Liver (tissue), 9 donors: ENCODE data around the gene ALX4. TPM values are rescaled to one million over a fixed set of nuclear protein-coding genes. Genes with fewer than 3 reads are reported as not detected.

ENCODE experiments used
- DNase-seq: peaks from one replicate; pipeline ENCODE4 v3.0.0-alpha.2; 2017; ENCODE audit warnings: low spot score
- H3K27ac ChIP-seq, 2 donors: one replicate each; pipeline ENCODE4 v1.7.0; 2013; ENCODE audit warnings: inconsistent platforms in 2 of 2, low read length in 2 of 2, control low read depth in 1 of 2, low read depth in 1 of 2, mild to moderate bottlenecking in 1 of 2
- H3K27me3 ChIP-seq, 4 donors: one replicate each; pipeline versions ENCODE4 v1.6.1 to v1.7.0; 2013; ENCODE audit warnings: low read length in 3 of 4, inconsistent platforms in 1 of 4, mild to moderate bottlenecking in 1 of 4, moderate library complexity in 1 of 4; ENCODE audit not compliant: control insufficient read depth in 4 of 4, insufficient read depth in 4 of 4
- H3K36me3 ChIP-seq, 4 donors: one replicate each; pipeline versions ENCODE4 v1.6.1 to v1.7.0; 2013; ENCODE audit warnings: low read length in 3 of 4, mild to moderate bottlenecking in 3 of 4, low read depth in 1 of 4, moderate library complexity in 1 of 4; ENCODE audit not compliant: control insufficient read depth in 4 of 4, insufficient read depth in 3 of 4
- H3K4me1 ChIP-seq, 4 donors: one replicate each; pipeline versions ENCODE4 v1.6.1 to v1.7.0; 2013; ENCODE audit warnings: low read length in 3 of 4, mild to moderate bottlenecking in 3 of 4, moderate library complexity in 1 of 4; ENCODE audit not compliant: control insufficient read depth in 4 of 4, insufficient read depth in 4 of 4
- H3K4me3 ChIP-seq, 3 donors: one replicate each; pipeline versions ENCODE4 v1.6.1 to v1.7.0; 2013; ENCODE audit warnings: low read length in 3 of 3, control low read depth in 1 of 3, low read depth in 1 of 3, mild to moderate bottlenecking in 1 of 3
- H3K9ac ChIP-seq, 2 donors: one replicate each; pipeline ENCODE4 v1.7.0; 2013; ENCODE audit warnings: low read length in 2 of 2, mild to moderate bottlenecking in 2 of 2, moderate library complexity in 2 of 2, control low read depth in 1 of 2, low read depth in 1 of 2
- H3K9me3 ChIP-seq, 4 donors: one replicate each; pipeline versions ENCODE4 v1.6.1 to v1.7.0; 2013; ENCODE audit warnings: low read length in 3 of 4; ENCODE audit not compliant: control insufficient read depth in 4 of 4
- CTCF ChIP-seq: fragments of 150-350 bp; IDR thresholded peaks from 2 replicates; pipeline ENCODE4 v1.5.1; 2017; ENCODE audit warnings: improper control_type of control experiment, low read depth, low read length; ENCODE audit not compliant: missing input control
- EGR1 ChIP-seq, 2 donors: IDR thresholded peaks; 2 replicates each; pipeline ENCODE4 v1.6.1; 2016 to 2018; ENCODE audit warnings: antibody characterized with exemption in 2 of 2, low read depth in 2 of 2
- FOXA1 ChIP-seq: IDR thresholded peaks from 2 replicates; pipeline ENCODE4 v1.6.1; 2016; ENCODE audit warnings: antibody characterized with exemption
- FOXA2 ChIP-seq: IDR thresholded peaks from 2 replicates; pipeline ENCODE4 v1.6.1; 2016; ENCODE audit warnings: antibody characterized with exemption
- GABPA ChIP-seq, 2 donors: IDR thresholded peaks in 1 of 2; conservative IDR thresholded peaks in 1 of 2; 2 replicates each; pipeline ENCODE4 v1.6.1; 2016; ENCODE audit warnings: antibody characterized with exemption in 2 of 2, mild to moderate bottlenecking in 1 of 2, moderate library complexity in 1 of 2
- HNF4A ChIP-seq, 2 donors: conservative IDR thresholded peaks; 2 replicates each; pipeline ENCODE4 v1.6.1; 2016; ENCODE audit warnings: antibody characterized with exemption in 2 of 2, mild to moderate bottlenecking in 2 of 2
- HNF4G ChIP-seq: IDR thresholded peaks from 2 replicates; pipeline ENCODE4 v1.6.1; 2016; ENCODE audit warnings: antibody characterized with exemption
- JUND ChIP-seq, 2 donors: IDR thresholded peaks; 2 replicates each; pipeline ENCODE4 v1.6.1; 2016; ENCODE audit warnings: antibody characterized with exemption in 2 of 2
- MAX ChIP-seq: IDR thresholded peaks from 2 replicates; pipeline ENCODE4 v1.6.1; 2016; ENCODE audit warnings: antibody characterized with exemption
- NR2F2 ChIP-seq: IDR thresholded peaks from 2 replicates; pipeline ENCODE4 v1.6.1; 2016; ENCODE audit warnings: antibody characterized with exemption
- RAD21 ChIP-seq, 2 donors: IDR thresholded peaks; 2 replicates each; pipeline ENCODE4 v1.6.1; 2016; ENCODE audit warnings: antibody characterized with exemption in 2 of 2, mild to moderate bottlenecking in 2 of 2
- REST ChIP-seq: IDR thresholded peaks from 2 replicates; pipeline ENCODE4 v1.6.1; 2016; ENCODE audit warnings: antibody characterized with exemption, mild to moderate bottlenecking
- RXRA ChIP-seq, 2 donors: IDR thresholded peaks; 2 replicates each; pipeline ENCODE4 v1.6.1; 2017 to 2018; ENCODE audit warnings: antibody characterized with exemption in 2 of 2, mild to moderate bottlenecking in 1 of 2
- SP1 ChIP-seq: IDR thresholded peaks from 2 replicates; pipeline ENCODE4 v1.6.1; 2018; ENCODE audit warnings: antibody characterized with exemption, mild to moderate bottlenecking
- TAF1 ChIP-seq: conservative IDR thresholded peaks from 2 replicates; pipeline ENCODE4 v1.6.1; 2016; ENCODE audit warnings: antibody characterized with exemption, mild to moderate bottlenecking
- YY1 ChIP-seq: IDR thresholded peaks from 2 replicates; pipeline ENCODE4 v1.6.1; 2016; ENCODE audit warnings: antibody characterized with exemption, mild to moderate bottlenecking
- WGBS: extraction: QIAGEN DNeasy Blood & Tissue Kit; methylation state at CpG from one replicate; pipeline ENCODE4 v1.1.7; 2013; 5-methylcytosine and 5-hydroxymethylcytosine counted together
- polyA plus RNA-seq, 2 donors: library from polyadenylated mRNA; stranded (reverse) in 1 of 2; unstranded in 1 of 2; fragments of 200-250 nt in 1 of 2; fragments of >200 nt in 1 of 2; fragmentation: Nextera tagmentation in 1 of 2; extraction: Ambion mirVana in 1 of 2; gene quantifications; one replicate each; pipeline versions ENCODE4 v1.2.1 to v1.2.3, GENCODE V29; 2013 to 2015
- total RNA-seq, 2 donors: library from RNA; depleted of rRNA; stranded (reverse); fragments of >200 nt; gene quantifications; one replicate each; pipeline ENCODE4 v1.2.3, GENCODE V29; 2014
- TF ChIP-seq, protein P1 (sequence below): IDR thresholded peaks from 2 replicates; pipeline ENCODE4 v1.6.1; 2016; ENCODE audit warnings: antibody characterized with exemption
- TF ChIP-seq, protein P2 (sequence below): IDR thresholded peaks from 2 replicates; pipeline ENCODE4 v1.6.1; 2016; ENCODE audit warnings: antibody characterized with exemption
- donor health status: healthy.
- donor health status: healthy.
- donor health status: healthy.
- donor health status: healthy.
- donor health status: healthy.

Gene ALX4
- total and polyA plus RNA-seq, 4 donors = not detected

GRCh38 chr11:44313761-44314489, 4.0 kb upstream of the ALX4 start:
- no peak for TF ChIP-seq TAF1
- TF ChIP-seq YY1 = no peak
- no peak for TF ChIP-seq RXRA (IDR thresholded peaks at IDR 0.05)
- TF ChIP-seq REST = no peak
- TF ChIP-seq FOXA2 = no peak
- no peak for TF ChIP-seq HNF4G
- no peak for TF ChIP-seq MAX
- no peaks in the 10 kb centered on the region for H3K36me3 ChIP-seq
- WGBS = 14% methylated on average over 9 of the region's 9 CpGs
- peaks cover 12 to 48% (median 30%) of the 10 kb centered on the region in 4 donors for H3K27me3 ChIP-seq
- DNase-seq = no peak
- H3K4me3 ChIP-seq = no peak overlapping the region
- no peaks in the 10 kb centered on the region for H3K9me3 ChIP-seq
- peaks cover 11 to 26% (median 19%) of the 10 kb centered on the region in 4 donors for H3K4me1 ChIP-seq
- no peak overlapping the region for H3K9ac ChIP-seq
- no peak overlapping the region for H3K27ac ChIP-seq

- Histone ChIP-seq H3K27ac (no peak overlapping the region), H3K9ac (no peak overlapping the region), H3K4me1 (peaks cover 11 to 26% (median 19%) of the 10 kb centered on the region in 4 donors), H3K36me3 (no peaks in the 10 kb centered on the region), H3K4me3 (no peak overlapping the region), H3K9me3 (no peaks in the 10 kb centered on the region), H3K27me3 (peaks cover 12 to 51% (median 28%) of the 10 kb centered on the region in 4 donors)
- no peak for DNase-seq
- TF ChIP-seq YY1 (no peak), FOXA2 (no peak), SP1 (no peak), TAF1 (no peak), HNF4A (conservative IDR thresholded peaks at IDR 0.05) (no peak), EGR1 (IDR thresholded peaks at IDR 0.05; ENCODE audit: low read depth in 2 of 2) (no peak), NR2F2 (no peak), MAX (no peak), RAD21 (IDR thresholded peaks at IDR 0.05) (no peak), HNF4G (no peak), CTCF (no peak), FOXA1 (no peak), RXRA (IDR thresholded peaks at IDR 0.05) (no peak), JUND (IDR thresholded peaks at IDR 0.05) (no peak), GABPA (IDR thresholded peaks at IDR 0.05 in 1 of 2, conservative IDR thresholded peaks at IDR 0.05 in 1 of 2) (no peak), REST (no peak)
- TF ChIP-seq, protein P1, sequence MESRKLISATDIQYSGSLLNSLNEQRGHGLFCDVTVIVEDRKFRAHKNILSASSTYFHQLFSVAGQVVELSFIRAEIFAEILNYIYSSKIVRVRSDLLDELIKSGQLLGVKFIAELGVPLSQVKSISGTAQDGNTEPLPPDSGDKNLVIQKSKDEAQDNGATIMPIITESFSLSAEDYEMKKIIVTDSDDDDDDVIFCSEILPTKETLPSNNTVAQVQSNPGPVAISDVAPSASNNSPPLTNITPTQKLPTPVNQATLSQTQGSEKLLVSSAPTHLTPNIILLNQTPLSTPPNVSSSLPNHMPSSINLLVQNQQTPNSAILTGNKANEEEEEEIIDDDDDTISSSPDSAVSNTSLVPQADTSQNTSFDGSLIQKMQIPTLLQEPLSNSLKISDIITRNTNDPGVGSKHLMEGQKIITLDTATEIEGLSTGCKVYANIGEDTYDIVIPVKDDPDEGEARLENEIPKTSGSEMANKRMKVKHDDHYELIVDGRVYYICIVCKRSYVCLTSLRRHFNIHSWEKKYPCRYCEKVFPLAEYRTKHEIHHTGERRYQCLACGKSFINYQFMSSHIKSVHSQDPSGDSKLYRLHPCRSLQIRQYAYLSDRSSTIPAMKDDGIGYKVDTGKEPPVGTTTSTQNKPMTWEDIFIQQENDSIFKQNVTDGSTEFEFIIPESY = no peak
- TF ChIP-seq, protein P2, sequence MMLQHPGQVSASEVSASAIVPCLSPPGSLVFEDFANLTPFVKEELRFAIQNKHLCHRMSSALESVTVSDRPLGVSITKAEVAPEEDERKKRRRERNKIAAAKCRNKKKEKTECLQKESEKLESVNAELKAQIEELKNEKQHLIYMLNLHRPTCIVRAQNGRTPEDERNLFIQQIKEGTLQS = no peak
- WGBS = 16% methylated on average over 4 of the region's 4 CpGs
Observed at GRCh38 chr11:44312876-44313275, 2.9 kb upstream of the ALX4 start.
